Medulla oblongata (tissue), 1 donor: Measurements from ENCODE around the gene NXPH3.
"Not testable (repeated sequence)": the region's sequence is repeated elsewhere in the genome, so short reads cannot be mapped to it uniquely, and the experiment has no call there.

Source experiments
- DNase-seq: peaks from one replicate; pipeline ENCODE4 v3.0.0-alpha.2; 2015; ENCODE audit errors: extremely low spot score

NXPH3 gene

GRCh38 chr17:49575679-49576087 is at the start of gene NXPH3:
Gene NXPH3, plus strand, starts transcription at chr17:49575871. Its CDS starts 349 bp downstream, at chr17:49576220.
- no peak for DNase-seq

- DNase-seq = no peak
Measured at GRCh38 chr17:49527927-49528651, 47.6 kb upstream of the NXPH3 start.

- DNase-seq = no peak
Measured at GRCh38 chr17:49528966-49529365, 46.7 kb upstream of the NXPH3 start.

GRCh38 chr17:49530118-49530517 is 45.6 kb upstream of the NXPH3 start:
- DNase-seq = no peak

GRCh38 chr17:49543860-49544259 is 31.8 kb upstream of the NXPH3 start:
- no peak for DNase-seq

GRCh38 chr17:49545007-49545660 is 30.5 kb upstream of the NXPH3 start:
- no peak for DNase-seq

GRCh38 chr17:49545806-49546545 is 29.7 kb upstream of the NXPH3 start:
- no peak for DNase-seq

GRCh38 chr17:49546546-49547535 is 28.8 kb upstream of the NXPH3 start:
- DNase-seq = no peak

GRCh38 chr17:49547566-49547965 is 28.1 kb upstream of the NXPH3 start:
- no peak for DNase-seq

- DNase-seq = no peak
Measured at GRCh38 chr17:49548051-49548505, 27.6 kb upstream of the NXPH3 start.

GRCh38 chr17:49548506-49549310 is 27.0 kb upstream of the NXPH3 start:
- no peak for DNase-seq

GRCh38 chr17:49549311-49549605 is 26.4 kb upstream of the NXPH3 start:
- DNase-seq = no peak

GRCh38 chr17:49549691-49550678 is 25.7 kb upstream of the NXPH3 start:
- DNase-seq = no peak

- DNase-seq = not testable (repeated sequence)
Measured at GRCh38 chr17:49550764-49551163, 24.9 kb upstream of the NXPH3 start.

GRCh38 chr17:49551221-49552069 is 24.2 kb upstream of the NXPH3 start:
- no peak for DNase-seq

GRCh38 chr17:49552070-49552751 is 23.5 kb upstream of the NXPH3 start:
- DNase-seq = no peak

GRCh38 chr17:49553676-49554335 is 21.9 kb upstream of the NXPH3 start:
- DNase-seq = no peak
